Stimulated activated CD8-positive, alpha-beta memory T cell treated with anti-CD3 and anti-CD28 coated beads, Interleukin-4, amount 100 ng/mL, for 48 hours (primary cell): ENCODE measurements around the gene COMMD10.
"Not testable (repeated sequence)": the region's sequence is repeated elsewhere in the genome, so short reads cannot be mapped to it uniquely, and the experiment has no call there.

Experiments used
- DNase-seq: peaks from one replicate; pipeline ENCODE4 v3.0.0-alpha.2; 2020

The COMMD10 gene

DNA sequence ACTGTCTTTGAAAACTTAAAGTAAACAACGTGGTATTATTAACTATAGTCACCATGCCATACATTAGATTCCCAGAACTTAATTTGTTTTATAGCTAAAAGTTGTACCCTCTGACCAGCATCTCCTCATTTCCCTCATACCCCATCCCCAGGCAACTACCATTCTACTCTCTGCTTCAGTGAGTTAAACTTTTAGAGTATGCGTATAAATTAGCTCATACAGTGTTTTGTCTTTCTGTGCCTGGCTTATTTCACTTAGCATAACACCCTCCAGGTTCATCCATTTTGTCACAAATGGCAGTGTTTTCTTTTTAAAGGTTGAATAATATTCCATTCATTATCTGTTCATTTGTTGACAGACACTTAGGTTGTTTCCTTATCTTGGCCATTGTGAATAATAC is 14.2 kb downstream of the COMMD10 start:
- DNase-seq = no peak

DNA sequence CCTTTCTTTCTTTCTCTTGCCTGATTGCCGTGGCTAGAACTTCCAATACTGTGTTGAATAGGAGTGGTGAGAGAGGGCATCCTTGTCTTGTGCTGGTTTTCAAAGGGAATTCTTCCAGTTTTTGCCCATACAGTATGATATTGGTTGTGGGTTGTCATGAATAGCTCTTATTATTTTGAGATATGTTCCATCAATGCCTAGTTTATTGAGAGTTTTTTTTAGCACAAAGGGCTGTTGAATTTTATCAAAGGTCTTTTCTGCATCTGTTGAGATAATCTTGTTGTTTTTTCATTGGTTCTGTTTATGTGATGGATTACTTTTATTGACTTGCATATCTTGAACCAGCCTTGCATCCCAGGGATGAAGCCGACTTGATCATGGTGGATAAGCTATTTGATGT is 20.1 kb downstream of the COMMD10 start:
- not testable (repeated sequence) for DNase-seq

DNA sequence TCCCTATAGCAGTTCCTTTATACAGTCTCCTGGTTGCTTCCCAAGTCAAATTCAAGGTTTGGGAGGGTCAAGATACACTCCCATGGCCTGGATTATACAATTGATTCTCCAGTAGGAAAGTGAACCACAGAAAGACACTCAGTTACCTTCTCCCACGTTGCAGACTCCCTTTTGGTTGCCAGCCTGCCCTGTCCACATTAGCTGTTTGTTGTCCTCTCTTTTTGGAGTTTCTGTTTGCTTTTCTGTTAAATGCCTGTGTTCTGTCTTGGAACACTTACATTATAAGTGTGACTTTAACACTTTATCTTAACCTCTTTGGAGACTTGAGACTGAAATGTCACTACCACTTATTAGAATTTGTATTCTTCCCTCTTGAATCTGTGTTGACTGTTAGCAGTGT is 30.3 kb downstream of the COMMD10 start:
- no peak for DNase-seq

DNA sequence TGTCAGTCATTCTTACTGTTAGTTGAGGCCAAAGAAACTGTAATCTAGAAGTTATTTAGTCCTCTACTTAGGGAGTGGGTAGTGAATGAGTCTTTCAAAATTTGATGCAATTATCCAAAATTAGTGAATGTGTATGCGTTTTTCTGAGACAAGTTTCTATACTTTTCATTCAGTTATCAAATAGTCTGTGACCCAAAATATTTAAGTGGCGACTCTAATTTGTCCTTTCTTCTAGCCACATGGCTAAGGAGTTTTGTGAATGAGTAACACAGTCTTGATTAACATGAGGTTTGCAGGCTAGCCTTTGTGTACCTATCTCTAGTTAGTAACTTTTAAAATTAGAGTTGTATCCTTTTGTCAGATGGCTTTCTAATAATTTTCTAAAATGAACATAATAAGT is 45.6 kb downstream of the COMMD10 start:
- no peak for DNase-seq

DNA sequence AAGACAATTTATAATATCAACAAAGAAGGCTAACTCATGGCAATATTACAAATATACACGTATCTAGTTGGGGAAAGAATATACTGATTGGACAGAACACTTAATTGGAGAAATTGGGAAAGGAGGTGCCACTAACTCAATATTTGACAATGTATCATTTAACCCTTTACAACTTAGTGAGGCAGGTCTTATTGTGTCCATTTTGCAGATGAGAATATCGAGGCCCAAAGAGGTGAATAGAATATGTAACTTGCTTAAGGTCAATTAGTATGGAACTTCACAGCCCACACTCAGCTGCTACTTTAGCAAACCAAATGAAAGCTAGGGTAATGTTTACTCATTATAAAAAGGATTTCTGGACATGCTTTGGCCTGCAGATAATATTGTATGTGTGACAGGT is 46.2 kb downstream of the COMMD10 start:
- DNase-seq = no peak

DNA sequence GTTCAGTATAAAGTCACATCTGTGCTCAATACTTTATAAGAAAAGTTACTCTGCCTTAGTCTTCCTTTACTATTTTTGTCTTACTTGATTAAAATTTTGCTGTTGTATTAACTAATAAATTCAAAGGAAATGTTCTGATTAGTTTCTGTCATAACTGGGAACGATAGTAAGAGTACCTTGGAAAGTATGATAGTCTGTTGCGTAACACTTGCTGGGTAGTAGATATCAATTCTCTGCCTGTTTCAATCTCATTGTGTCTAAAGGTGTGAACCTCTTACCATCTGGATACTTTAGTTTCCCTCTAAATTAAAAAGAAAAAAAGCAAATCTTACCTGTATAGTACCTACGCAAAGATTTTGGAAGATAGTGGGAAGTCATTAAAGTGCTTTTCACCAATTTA is 48.5 kb downstream of the COMMD10 start:
- no peak for DNase-seq

DNA sequence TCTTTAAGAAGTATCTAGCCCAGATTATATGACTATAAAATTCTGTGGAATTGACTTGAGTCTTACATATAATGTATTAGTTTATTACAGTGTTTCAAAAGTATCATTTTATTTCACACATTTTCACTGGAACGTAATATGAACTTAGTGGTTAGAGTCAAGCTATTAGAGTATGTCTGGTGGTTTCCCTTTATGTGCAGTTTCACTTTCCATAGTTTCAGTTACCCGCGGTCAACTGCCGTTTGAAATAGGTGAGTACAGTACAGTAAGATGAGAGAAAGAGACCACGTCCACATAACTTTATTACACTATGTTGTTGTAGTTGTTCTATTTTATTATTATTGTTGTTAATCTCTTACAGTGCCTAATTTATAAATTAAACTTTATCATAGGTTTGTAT is 50.5 kb downstream of the COMMD10 start:
- no peak for DNase-seq

DNA sequence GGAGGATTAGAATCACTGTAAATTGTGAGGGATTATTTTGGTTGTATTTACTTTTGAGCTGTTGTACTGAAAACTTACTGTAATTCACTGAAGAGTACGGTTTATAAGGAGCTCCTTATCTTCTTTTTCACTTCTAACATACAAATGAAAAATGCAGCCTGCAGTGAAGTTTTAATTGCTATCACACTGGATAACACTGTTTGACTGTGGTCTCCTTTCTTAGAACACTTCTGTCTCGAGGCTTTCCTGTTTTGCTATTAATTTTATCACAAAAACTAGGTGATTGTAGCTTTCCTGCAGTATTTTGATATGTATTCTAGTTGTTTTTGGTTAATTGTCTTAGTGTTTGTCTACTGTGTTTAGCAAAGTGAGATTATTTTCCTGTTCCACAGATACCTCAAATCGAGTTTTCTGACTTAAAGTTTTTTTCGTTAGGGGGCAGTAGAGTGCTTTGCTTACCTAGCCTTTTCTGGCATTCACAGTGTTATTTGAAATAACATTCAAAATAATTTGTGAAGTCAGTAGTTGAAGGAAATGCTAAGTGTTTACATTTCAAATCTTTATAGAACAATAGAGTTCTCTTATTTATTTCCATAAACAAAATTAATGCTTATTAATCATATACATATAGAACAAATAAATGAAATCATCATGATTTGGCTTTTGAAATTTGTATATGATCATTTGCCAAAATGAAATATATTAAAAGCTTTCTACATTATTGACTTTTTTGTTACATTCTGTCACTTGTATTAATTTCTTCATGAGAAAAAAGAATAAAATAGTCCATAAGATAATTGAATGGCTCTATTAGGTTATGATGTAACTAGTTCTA is 52.9 kb downstream of the COMMD10 start:
- DNase-seq = no peak

DNA sequence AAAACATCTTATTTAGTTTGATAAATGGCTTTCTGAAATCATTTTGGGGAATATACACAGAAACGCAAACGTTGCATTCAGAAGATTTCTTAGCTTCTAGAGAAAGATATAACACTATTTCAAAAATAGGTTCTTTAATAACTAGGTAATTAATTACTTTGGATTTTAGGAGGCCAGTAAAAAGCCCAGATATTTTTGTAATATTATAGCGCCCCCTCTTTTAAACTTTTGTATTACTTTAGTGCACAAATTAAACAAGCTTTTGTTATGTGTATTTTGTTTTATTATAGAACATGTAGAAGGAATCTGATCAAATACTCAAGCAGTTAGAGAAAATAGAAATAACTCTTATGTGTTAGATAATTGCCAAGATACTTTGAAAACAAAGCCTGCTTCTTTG is 57.7 kb downstream of the COMMD10 start:
- no peak for DNase-seq

DNA sequence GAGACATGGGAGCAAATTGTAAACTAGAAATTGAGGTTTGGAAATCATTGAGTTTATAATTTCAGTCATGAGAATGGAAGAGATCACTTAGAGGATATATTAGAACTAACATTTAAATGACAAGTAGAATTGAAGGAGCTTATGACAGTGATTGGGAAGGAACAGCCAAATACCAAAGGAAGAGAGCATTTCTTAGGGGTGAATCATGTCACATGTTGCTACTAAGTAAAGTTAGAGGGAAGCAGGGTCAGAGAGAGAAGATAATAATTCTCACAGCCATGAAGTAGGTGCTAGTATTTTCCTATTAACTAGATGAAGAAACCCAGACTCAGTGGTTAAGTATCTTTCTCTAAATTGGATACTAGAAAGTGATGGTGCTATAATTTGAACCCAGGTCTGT is 59.3 kb downstream of the COMMD10 start:
- no peak for DNase-seq

DNA sequence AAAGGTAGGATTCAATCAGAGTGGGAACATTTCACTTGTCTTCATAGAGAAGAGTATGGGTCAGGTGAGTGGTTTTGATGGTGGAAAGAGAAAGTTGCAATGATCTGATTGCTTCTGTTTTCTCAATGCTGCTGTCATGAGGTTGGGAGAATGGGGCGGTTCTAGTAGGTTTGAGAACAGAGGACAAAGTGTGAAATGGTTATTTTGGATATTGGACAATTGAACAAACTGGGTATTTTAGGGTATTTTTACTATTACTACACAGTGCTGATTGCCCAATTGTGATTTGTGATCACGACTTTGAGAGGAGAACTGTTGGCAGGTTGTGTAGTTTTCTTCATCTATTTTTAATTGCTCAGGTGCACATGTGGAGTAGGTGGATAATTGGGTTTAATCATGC is 60.2 kb downstream of the COMMD10 start:
- no peak for DNase-seq

DNA sequence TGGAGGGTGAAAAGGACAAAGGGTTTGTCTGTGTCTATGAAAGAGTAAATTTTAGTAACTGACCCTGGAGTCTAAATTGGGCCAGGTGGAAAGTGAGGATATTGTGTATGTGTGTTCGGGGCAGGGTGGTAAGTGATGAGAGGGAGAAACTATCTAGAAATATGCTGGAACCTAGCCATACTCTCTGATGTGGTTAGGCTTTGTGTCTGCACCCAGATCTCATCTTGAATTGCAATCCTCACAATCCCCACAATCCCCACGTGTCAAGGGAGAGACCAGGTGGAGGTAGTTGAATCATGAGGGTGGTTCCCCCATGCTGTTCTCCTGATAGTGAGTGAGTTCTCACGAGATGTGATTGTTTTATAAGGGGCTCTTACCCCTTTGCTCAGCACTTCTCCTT is 60.6 kb downstream of the COMMD10 start:
- DNase-seq = peak; percentile 22

DNA sequence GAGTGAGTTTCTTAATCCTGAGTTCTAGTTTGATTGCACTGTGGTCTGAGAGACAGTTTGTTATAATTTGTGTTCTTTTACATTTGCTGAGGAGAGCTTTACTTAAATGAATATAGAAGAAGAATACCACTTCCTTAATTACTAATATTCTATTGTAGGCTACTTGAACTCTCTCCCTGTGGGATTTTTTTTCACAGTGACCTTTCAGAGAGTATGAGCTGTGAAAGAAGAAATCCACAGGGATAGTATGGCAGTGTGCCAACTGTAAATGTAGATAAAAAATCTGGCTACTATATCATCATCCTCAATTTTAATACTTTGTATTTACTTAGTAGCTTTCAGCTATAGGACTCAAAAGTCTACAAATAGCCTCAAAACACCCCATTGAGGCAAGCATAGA is 67.3 kb downstream of the COMMD10 start:
- DNase-seq = no peak

DNA sequence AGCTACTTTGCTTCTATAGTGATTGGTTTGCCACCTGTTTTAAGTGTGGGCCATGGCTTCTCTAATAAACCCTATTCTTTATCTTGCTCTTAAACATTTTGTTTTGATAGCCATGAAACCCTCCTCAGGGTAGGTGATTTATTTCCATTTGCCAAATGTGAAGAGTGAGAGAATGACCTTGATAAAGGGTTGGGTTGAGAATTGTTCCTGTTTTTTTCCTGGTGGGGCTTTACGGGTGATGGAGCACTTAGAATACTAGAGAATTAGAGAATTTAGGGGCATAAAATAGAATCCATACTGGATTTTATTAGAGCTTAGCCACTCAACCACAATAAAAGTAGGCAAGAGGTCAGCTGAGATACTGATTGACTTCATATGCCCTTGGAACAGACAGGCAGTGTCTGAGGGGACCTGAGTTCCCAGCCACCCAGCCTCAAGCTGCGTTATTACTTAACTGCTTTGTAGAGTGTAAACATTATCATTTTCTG is 68.9 kb downstream of the COMMD10 start:
- DNase-seq = no peak

DNA sequence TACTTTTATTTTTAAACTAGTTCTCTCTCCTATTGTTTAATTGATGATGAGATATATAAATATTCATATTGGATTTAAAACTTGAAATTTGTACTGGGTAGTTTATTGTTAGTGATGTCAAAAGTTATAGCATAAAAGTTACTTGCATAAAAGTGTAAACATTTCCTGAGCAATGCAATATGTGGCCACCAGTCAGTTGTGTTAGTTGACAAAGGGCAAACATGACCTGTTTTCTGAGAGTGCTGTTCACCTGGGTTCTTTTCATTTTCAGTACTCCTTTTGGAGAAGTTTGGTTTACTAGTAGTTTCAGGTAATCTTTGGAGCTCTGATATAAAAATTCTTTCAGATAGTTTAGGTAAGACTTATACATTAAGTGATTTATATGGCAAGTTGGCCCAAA is 69.4 kb downstream of the COMMD10 start:
- no peak for DNase-seq

DNA sequence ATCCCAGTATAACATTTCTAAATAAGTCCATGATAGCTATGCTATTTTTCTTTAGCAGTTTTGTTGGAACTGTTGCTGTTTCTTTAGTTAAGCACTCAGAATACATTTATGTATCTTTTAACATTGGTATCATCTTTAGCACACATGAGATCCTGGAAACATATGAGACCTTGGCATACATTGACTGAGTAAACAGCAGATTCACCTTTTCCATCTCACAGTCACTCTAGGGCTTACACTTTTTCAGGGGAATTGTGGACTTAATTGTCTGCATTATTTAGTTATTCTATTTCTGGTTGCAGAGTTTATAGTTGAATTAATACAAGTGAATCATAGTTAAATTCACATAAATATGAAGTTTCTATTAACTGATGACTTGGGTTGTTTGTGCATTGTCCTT is 70.1 kb downstream of the COMMD10 start:
- no peak for DNase-seq

DNA sequence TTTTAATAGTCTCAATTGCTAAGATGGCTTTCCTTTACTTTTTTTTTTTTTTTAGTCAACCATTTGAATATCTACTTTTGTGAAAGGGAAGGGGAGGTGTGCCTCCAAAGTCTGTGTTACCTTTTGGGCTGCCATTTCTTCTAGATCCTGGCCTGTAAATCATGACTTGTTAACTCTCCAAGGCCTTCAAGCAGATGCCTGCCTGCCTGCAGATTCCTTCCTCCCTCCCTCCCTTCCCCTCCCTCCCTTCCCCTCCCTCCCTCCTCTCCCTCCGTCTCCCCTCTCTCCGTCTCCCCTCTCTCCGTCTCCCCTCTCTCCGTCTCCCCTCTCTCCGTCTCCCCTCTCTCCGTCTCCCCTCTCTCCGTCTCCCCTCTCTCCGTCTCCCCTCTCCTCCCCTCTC is 73.1 kb downstream of the COMMD10 start:
- DNase-seq = no peak

DNA sequence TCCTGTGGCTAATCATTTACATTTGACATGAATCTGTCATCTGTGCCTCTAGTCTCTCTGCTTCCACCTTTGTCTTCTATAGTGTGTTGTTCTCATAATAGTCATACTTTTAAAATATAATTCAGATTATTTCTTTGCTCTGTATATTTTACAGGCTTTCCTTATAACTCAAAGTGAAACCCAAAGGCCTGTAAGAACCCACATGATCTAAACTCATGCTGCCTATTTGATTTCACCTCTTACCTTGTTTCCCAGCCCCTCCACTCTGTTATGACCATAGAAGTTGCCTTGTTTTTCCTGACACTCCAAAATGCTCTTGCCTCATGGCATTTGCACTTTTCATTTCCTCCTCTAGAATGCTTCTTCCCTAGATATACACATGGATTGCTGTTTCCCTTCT is 74.2 kb downstream of the COMMD10 start:
- no peak for DNase-seq

DNA sequence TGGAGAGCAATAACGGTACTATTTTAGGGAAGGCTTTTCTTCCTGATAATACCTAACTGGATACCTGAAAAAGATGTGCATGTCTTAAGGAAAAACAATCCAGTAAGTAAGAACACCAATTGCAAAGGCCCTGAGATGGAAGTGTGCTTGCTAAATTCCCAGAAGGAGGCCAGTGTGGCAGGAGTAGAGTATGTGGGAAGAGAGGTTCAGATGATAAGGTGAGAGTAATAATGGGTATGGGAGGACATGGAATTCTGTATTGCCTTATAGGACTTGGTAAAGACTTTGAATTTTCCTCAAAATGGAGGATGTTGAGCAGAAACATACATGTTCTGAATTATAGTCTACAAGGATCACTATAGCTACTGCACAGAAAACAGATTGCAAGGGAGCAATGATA is 89.3 kb downstream of the COMMD10 start:
- DNase-seq = no peak

DNA sequence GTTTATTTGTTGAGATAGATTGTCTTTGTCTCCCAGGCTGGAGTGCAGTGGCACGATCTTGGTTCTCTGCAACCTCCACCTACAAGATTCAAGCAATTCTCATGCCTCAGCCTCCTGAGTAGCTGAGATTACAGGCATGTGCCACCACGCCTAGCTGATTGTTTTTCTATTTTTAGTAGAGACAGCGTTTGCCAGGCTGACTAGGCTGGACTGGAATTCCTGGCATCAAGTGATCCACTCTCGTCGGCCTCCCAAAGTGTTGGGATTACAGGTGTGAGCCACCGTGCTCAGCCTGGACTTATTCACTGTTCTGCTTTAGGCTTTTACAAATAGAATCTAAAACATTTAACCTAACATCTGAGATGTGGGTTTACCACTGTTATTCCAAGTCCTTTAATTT is 91.3 kb downstream of the COMMD10 start:
- no peak for DNase-seq

DNA sequence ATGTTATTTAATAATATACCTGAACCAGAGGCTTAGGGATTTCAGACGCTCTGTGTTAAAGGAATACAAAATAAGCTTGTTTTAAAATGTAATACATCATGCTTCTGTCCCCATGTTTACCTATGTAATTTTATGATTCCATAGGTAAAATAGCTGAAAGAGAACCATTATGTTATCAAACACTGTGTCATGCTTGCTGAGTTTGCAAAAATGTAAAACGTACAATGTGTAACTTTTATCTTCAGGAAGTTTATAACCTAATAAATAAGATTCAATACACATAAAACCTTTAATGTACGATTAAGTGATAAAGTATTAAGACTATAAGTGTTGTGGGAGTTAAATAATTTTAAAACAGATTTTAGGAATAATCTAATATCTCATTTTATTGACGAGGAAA is 94.1 kb downstream of the COMMD10 start:
- no peak for DNase-seq

DNA sequence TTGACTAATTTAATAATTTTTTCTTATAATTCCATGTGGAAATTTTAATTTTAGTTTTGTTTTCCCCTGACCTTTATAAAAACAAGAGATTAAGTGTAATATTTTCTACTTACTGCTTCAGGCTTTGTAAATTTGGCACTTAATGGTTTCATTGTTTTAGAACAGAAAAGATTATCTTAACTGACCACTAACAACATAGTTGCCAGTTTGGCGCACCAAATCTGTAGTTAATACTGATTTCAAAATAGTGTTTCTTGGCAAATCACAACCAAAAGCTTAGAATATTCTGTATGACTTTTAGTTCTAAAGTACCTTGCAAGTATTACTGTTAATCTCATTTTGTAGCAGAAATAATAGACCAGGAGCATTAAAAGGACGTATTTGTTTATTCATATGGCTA is 124.3 kb downstream of the COMMD10 start:
- DNase-seq = no peak

DNA sequence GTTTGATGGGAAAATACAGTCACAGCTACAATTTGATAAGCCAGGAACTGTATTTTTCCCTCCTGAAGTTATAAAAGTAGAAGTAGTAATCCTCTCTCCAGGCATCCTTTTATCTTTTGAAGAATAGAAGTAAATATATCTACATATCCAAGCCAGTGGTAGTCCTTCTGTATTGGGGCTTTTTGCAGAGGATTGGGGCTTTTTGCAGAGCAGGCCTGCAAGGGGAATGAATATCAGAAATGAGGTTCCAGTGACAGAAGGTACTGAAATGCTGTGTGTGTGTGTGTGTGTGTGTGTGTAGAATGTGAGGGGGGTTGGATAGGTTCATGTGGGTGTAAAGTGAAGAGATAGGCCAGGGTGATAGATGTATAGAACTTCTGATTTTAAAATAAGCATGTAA is 127.4 kb downstream of the COMMD10 start:
- DNase-seq = no peak

DNA sequence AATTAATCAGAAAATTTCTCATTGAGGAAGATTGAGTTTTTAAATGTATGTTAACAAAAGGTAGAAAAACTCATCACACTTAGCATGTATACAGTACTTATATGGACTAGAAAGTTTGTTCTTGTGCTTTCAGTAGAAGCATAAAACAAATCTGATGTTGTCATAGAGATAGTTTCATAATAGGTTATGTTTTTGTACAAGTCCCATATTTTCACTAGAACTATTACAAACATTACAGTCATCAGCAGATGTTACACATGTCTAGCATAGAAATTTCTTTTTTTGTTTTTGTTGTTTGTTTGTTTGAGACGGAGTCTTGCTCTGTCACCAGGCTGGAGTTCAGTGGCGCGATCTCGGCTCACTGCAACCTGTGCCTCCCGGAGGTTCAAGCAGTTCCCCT is 131.4 kb downstream of the COMMD10 start:
- no peak for DNase-seq

DNA sequence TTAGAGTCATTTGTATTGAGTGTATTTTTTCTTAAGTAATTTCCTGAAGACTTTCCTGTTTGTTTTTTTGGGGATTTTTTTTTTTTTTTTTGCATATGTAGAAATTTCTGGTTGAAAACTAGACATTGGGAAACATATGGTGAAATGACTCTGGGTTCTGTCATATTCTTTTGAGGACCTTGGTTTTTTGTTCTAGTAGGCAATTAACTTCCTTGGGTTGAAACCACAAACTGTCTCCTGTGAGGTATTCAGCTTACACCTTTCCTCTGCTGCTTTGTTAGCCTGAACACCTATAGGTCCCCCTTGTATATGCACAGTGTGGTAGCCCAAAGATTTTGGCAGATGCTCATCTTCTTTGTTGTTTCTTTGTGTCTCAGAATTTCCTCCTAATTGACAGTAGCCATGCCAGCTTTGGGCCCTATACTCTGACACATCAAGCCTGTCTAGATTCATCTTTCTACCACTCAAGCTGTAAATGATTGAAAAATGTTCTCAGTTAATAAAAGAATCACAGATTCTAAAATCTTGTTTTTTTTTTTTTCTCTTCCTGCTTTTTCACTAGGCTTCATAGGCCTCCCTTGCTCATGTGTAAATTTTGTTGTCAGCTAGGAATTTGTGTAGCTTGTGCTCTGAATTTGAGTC is 140.6 kb downstream of the COMMD10 start:
- no peak for DNase-seq
